Right renal pelvis (tissue), 4 donors: ENCODE data around the gene DDX55. TPM values are rescaled to one million over a fixed set of nuclear protein-coding genes. Genes with fewer than 3 reads are reported as not detected.

ENCODE experiments used
- DNase-seq, 4 donors: peaks; one replicate each; pipeline ENCODE4 v3.0.0-alpha.2; 2013; ENCODE audit warnings: low read depth in 4 of 4, low spot score in 3 of 4, missing footprints in 1 of 4
- polyA plus RNA-seq, 4 donors: library from polyadenylated mRNA; unstranded; fragments of 120-200 nt; gene quantifications; one replicate each; pipeline ENCODE4 v1.2.1, GENCODE V29; 2013; ENCODE audit not compliant: insufficient read length in 4 of 4

Gene DDX55
- polyA plus RNA-seq, 4 donors = 24.7 to 27.8 (median 27.0) TPM

- DNase-seq = no peak
Observed at GRCh38 chr12:123608182-123608581, 6.3 kb downstream of the DDX55 start.

GRCh38 chr12:123614110-123614509 lies 12.2 kb downstream of the DDX55 start:
- no peak for DNase-seq

- no peak for DNase-seq
Observed at GRCh38 chr12:123614531-123614930, 12.6 kb downstream of the DDX55 start.

GRCh38 chr12:123617144-123617543 lies 15.2 kb downstream of the DDX55 start:
- DNase-seq = no peak

GRCh38 chr12:123617580-123617979 lies 15.7 kb downstream of the DDX55 start:
- no peak for DNase-seq

GRCh38 chr12:123621101-123621500 lies 19.2 kb downstream of the DDX55 start:
- DNase-seq = no peak

- DNase-seq = no peak
Observed at GRCh38 chr12:123621619-123622530, 20.0 kb downstream of the DDX55 start.

- DNase-seq = peak; percentile 93 to 96 (median 94)
Observed at GRCh38 chr12:123633379-123634141, 31.7 kb downstream of the DDX55 start, which contains the start of the genes EIF2B1 and GTF2H3. TSS of gene EIF2B1 (minus strand) at chr12:123633686. CDS start at chr12:123633557, 129 bp downstream. TSS of gene GTF2H3 (plus strand) at chr12:123633829. CDS start at chr12:123633860, 31 bp downstream.

- DNase-seq = no peak
Observed at GRCh38 chr12:123634142-123634561, 32.3 kb downstream of the DDX55 start.

- DNase-seq = no peak
Observed at GRCh38 chr12:123643911-123644310, 42.0 kb downstream of the DDX55 start.

- no peak for DNase-seq
Observed at GRCh38 chr12:123645380-123645779, 43.5 kb downstream of the DDX55 start.

GRCh38 chr12:123645878-123646277 lies 44.0 kb downstream of the DDX55 start:
- no peak for DNase-seq

- no peak for DNase-seq
Observed at GRCh38 chr12:123648401-123648800, 46.5 kb downstream of the DDX55 start.

GRCh38 chr12:123654129-123654701 lies 52.3 kb downstream of the DDX55 start:
- DNase-seq = no peak

- DNase-seq = no peak
Observed at GRCh38 chr12:123655420-123655819, 53.5 kb downstream of the DDX55 start.

- DNase-seq = no peak
Observed at GRCh38 chr12:123656392-123656791, 54.5 kb downstream of the DDX55 start.

- DNase-seq = no peak
Observed at GRCh38 chr12:123657211-123657610, 55.3 kb downstream of the DDX55 start.

- DNase-seq = no peak
Observed at GRCh38 chr12:123659996-123660727, 58.3 kb downstream of the DDX55 start.

- DNase-seq = no peak
Observed at GRCh38 chr12:123667771-123668170, 65.9 kb downstream of the DDX55 start.
